ENCODE results near the gene KRT34.

Gene KRT34

GRCh38 chr17:41406205-41406604 is 24.1 kb upstream of the KRT34 start:
- Histone ChIP-seq H3F3A (ENCODE audit: insufficient read depth) (no peaks in the 10 kb centered on the region), H3K9me2 (replicated peaks; ENCODE audit: insufficient read depth, low read length) (no peaks in the 10 kb centered on the region), H4K20me1 (ENCODE audit: low read depth, low read length) (no peaks in the 10 kb centered on the region), H3K9me3 (ENCODE audit: insufficient read depth, low read length) (no peaks in the 10 kb centered on the region), H3K27ac (ENCODE audit: low read depth, low read length) (no peak overlapping the region), H3K79me2 (ENCODE audit: insufficient read depth, low read length) (no peaks in the 10 kb centered on the region), H2AFZ (ENCODE audit: low read depth, low read length, severe bottlenecking) (no peak overlapping the region), H3K4me2 (ENCODE audit: low read depth, low read length, poor library complexity, severe bottlenecking) (no peak overlapping the region), H3K27me3 (ENCODE audit: low read length) (no peaks in the 10 kb centered on the region), H3K36me3 (ENCODE audit: low read length) (no peaks in the 10 kb centered on the region), H3K4me3 (ENCODE audit: insufficient read depth, low read length, poor library complexity, severe bottlenecking) (no peak overlapping the region), H3K9ac (ENCODE audit: low read length) (no peak overlapping the region)
- TF ChIP-seq EZH2phosphoT487 (conservative IDR thresholded peaks at IDR 0.05; ENCODE audit: low read length) (no peak), CTCF (IDR thresholded peaks at IDR 0.05; ENCODE audit: insufficient read depth, low read length, poor library complexity, severe bottlenecking) (no peak)

GRCh38 chr17:41404024-41404671 is 22.0 kb upstream of the KRT34 start:
- H3K9me3 ChIP-seq (ENCODE audit: insufficient read depth, low read length): no peaks in the 10 kb centered on the region
- no peak overlapping the region for H2AFZ ChIP-seq (ENCODE audit: low read depth, low read length, severe bottlenecking)
- no peaks in the 10 kb centered on the region for H3K36me3 ChIP-seq (ENCODE audit: low read length)
- H3K79me2 ChIP-seq (ENCODE audit: insufficient read depth, low read length): no peaks in the 10 kb centered on the region
- H3K9me2 ChIP-seq (replicated peaks; ENCODE audit: insufficient read depth, low read length): no peaks in the 10 kb centered on the region
- no peak overlapping the region for H3K9ac ChIP-seq (ENCODE audit: low read length)
- no peak overlapping the region for H3K27ac ChIP-seq (ENCODE audit: low read depth, low read length)
- no peaks in the 10 kb centered on the region for H4K20me1 ChIP-seq (ENCODE audit: low read depth, low read length)
- TF ChIP-seq CTCF (IDR thresholded peaks at IDR 0.05; ENCODE audit: insufficient read depth, low read length, poor library complexity, severe bottlenecking) (no peak), EZH2phosphoT487 (conservative IDR thresholded peaks at IDR 0.05; ENCODE audit: low read length) (no peak)
- no peaks in the 10 kb centered on the region for H3K27me3 ChIP-seq (ENCODE audit: low read length)
- no peak overlapping the region for H3K4me2 ChIP-seq (ENCODE audit: low read depth, low read length, poor library complexity, severe bottlenecking)
- H3K4me3 ChIP-seq (ENCODE audit: insufficient read depth, low read length, poor library complexity, severe bottlenecking): no peak overlapping the region
- H3F3A ChIP-seq (ENCODE audit: insufficient read depth): no peaks in the 10 kb centered on the region

GRCh38 chr17:41403404-41404023 is 21.4 kb upstream of the KRT34 start:
- H3K9me2 ChIP-seq (replicated peaks; ENCODE audit: insufficient read depth, low read length): no peaks in the 10 kb centered on the region
- no peak overlapping the region for H3K4me2 ChIP-seq (ENCODE audit: low read depth, low read length, poor library complexity, severe bottlenecking)
- H3K27ac ChIP-seq (ENCODE audit: low read depth, low read length): no peak overlapping the region
- H3K27me3 ChIP-seq (ENCODE audit: low read length): no peaks in the 10 kb centered on the region
- no peaks in the 10 kb centered on the region for H3K9me3 ChIP-seq (ENCODE audit: insufficient read depth, low read length)
- no peaks in the 10 kb centered on the region for H3F3A ChIP-seq (ENCODE audit: insufficient read depth)
- TF ChIP-seq CTCF (IDR thresholded peaks at IDR 0.05; ENCODE audit: insufficient read depth, low read length, poor library complexity, severe bottlenecking) (no peak), EZH2phosphoT487 (conservative IDR thresholded peaks at IDR 0.05; ENCODE audit: low read length) (no peak)
- no peak overlapping the region for H2AFZ ChIP-seq (ENCODE audit: low read depth, low read length, severe bottlenecking)
- H3K36me3 ChIP-seq (ENCODE audit: low read length): no peaks in the 10 kb centered on the region
- no peaks in the 10 kb centered on the region for H4K20me1 ChIP-seq (ENCODE audit: low read depth, low read length)
- H3K9ac ChIP-seq (ENCODE audit: low read length): no peak overlapping the region
- H3K79me2 ChIP-seq (ENCODE audit: insufficient read depth, low read length): no peaks in the 10 kb centered on the region
- no peak overlapping the region for H3K4me3 ChIP-seq (ENCODE audit: insufficient read depth, low read length, poor library complexity, severe bottlenecking)
